H1 (cell line): ENCODE results near the gene DOCK1.

Experiments
- TF ChIP-seq, protein P1 (sequence below): IDR thresholded peaks from 2 replicates; pipeline ENCODE4 v1.6.1; 2011; ENCODE audit warnings: low read length, improper control_type of control experiment
- TF ChIP-seq, protein P2 (sequence below), 3 experiments: IDR thresholded peaks; 1 replicate in 2 of 3; 2 replicates in 1 of 3; pipeline versions ENCODE4 v1.5.1 to v1.6.1; 2011; ENCODE audit warnings: low read length in 3 of 3, mild to moderate bottlenecking in 3 of 3, inconsistent platforms in 2 of 3, low read depth in 1 of 3, moderate library complexity in 1 of 3; ENCODE audit not compliant: insufficient read depth in 1 of 3; ENCODE audit errors: control extremely low read depth in 1 of 3

DNA sequence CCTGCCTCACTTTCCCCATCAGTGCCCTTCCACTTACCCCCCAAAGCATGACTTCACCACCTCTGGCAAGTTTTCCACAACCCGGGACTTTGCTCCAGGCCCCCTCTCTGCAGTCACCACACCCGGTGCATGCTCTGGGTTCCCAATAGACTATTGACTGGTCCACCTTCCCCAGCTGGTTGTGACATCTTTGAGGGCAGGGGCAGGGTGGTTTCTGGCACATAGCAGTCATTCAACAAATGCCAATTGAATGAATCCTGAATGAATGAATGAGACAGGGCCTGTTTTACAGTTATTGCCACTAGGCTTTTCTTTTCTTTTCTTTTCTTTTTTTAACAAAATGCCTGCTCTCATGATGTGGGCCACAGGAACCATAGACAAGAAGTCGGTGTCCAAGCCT is 28.8 kb upstream of the DOCK1 start:
- TF ChIP-seq, protein P1, sequence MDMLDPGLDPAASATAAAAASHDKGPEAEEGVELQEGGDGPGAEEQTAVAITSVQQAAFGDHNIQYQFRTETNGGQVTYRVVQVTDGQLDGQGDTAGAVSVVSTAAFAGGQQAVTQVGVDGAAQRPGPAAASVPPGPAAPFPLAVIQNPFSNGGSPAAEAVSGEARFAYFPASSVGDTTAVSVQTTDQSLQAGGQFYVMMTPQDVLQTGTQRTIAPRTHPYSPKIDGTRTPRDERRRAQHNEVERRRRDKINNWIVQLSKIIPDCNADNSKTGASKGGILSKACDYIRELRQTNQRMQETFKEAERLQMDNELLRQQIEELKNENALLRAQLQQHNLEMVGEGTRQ: no peak
- TF ChIP-seq, protein P2, sequence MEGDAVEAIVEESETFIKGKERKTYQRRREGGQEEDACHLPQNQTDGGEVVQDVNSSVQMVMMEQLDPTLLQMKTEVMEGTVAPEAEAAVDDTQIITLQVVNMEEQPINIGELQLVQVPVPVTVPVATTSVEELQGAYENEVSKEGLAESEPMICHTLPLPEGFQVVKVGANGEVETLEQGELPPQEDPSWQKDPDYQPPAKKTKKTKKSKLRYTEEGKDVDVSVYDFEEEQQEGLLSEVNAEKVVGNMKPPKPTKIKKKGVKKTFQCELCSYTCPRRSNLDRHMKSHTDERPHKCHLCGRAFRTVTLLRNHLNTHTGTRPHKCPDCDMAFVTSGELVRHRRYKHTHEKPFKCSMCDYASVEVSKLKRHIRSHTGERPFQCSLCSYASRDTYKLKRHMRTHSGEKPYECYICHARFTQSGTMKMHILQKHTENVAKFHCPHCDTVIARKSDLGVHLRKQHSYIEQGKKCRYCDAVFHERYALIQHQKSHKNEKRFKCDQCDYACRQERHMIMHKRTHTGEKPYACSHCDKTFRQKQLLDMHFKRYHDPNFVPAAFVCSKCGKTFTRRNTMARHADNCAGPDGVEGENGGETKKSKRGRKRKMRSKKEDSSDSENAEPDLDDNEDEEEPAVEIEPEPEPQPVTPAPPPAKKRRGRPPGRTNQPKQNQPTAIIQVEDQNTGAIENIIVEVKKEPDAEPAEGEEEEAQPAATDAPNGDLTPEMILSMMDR (IDR thresholded peaks at IDR 0.05; ENCODE audit: control extremely low read depth in 1 of 3, insufficient read depth in 1 of 3, low read depth in 1 of 3, low read length in 3 of 3): no peak
